Umbilical cord (tissue), 2 donors: ENCODE results near the gene MYCBP2. TPM values are rescaled to one million over a fixed set of nuclear protein-coding genes. Genes with fewer than 3 reads are reported as not detected.
"Not testable (repeated sequence)": the region's sequence is repeated elsewhere in the genome, so short reads cannot be mapped to it uniquely, and the experiment has no call there.

Experiments used
- DNase-seq: peaks from one replicate; pipeline ENCODE4 v3.0.0-alpha.2; 2015; ENCODE audit warnings: low spot score
- total RNA-seq: library from RNA; depleted of rRNA; stranded (reverse); fragments of >200 nt; gene quantifications from one replicate; pipeline ENCODE4 v1.2.3, GENCODE V29; 2014; ENCODE audit warnings: low replicate concordance; ENCODE audit not compliant: insufficient read depth

Gene MYCBP2
- total RNA-seq, 1 donor from 2014 or later = 42.9 TPM

GRCh38 chr13:77033717-77034302, 293.1 kb downstream of the MYCBP2 start:
- no peak for DNase-seq

DNA sequence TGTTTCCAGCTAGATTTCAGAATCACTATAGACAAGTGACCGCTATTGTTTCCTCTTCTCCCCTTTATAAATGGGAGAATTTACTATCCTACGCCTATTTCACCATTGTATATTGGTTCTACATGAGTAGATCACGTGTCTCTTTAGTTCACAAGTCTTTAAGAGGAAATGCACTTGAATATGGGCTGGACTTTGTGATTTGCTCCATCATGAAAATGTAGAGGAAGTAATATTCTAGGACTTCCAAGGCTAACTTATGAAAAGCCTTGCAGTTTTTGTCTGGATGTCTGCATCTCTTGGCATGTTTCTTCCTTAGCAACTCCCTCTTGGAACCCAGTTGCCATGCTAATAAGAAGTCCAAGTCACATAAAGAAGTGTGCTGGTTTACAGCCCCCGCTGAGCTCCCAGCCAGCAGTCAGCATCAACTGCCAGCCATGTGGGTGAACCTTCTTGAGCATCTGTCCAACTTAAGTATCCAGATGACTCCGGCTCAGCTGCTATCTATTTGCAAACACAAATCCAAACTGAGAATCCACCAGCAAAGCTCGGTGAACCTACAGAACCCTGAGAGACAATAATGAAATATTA, 295.1 kb downstream of the MYCBP2 start:
- DNase-seq = no peak

- peak; percentile 51 for DNase-seq
Observed at GRCh38 chr13:77029436-77029835, 297.5 kb downstream of the MYCBP2 start.

- peak; percentile 21 for DNase-seq
Observed at GRCh38 chr13:77028202-77028601, 298.7 kb downstream of the MYCBP2 start.

GRCh38 chr13:77026861-77027621, 299.9 kb downstream of the MYCBP2 start, which contains the start of gene FBXL3:
FBXL3 (minus strand) TSS chr13:77027159; CDS start chr13:77021860, 5,299 bp downstream.
- DNase-seq = peak; percentile 94

GRCh38 chr13:77026255-77026860, 300.5 kb downstream of the MYCBP2 start:
- DNase-seq = peak; percentile 79

GRCh38 chr13:77022341-77022740, 304.6 kb downstream of the MYCBP2 start:
- DNase-seq = peak; percentile 11

DNA sequence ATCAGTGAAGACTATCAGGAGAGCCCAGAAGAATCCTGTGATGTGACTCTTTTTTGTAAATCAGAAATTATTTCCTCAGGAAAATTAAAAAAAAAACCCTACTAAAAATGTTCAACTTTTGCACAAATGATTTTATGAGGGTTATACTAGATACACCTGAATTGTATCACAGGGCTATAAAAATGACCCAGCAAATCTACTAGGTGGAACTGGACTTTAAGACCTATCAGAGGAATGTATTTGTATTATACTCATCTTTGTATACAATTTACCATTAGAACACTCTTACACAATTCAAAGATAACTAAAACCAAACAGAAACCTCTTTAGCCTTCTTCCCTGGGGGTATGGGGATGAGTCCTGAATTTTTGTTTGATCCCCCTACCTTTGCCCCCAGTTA, 307.1 kb downstream of the MYCBP2 start:
- DNase-seq = no peak

- DNase-seq = no peak
Observed at GRCh38 chr13:77016888-77017623, 309.8 kb downstream of the MYCBP2 start.

GRCh38 chr13:77016251-77016812, 310.6 kb downstream of the MYCBP2 start:
- DNase-seq = no peak

GRCh38 chr13:77014906-77015685, 311.8 kb downstream of the MYCBP2 start:
- DNase-seq = no peak

GRCh38 chr13:77013853-77014542, 312.9 kb downstream of the MYCBP2 start:
- DNase-seq = no peak

DNA sequence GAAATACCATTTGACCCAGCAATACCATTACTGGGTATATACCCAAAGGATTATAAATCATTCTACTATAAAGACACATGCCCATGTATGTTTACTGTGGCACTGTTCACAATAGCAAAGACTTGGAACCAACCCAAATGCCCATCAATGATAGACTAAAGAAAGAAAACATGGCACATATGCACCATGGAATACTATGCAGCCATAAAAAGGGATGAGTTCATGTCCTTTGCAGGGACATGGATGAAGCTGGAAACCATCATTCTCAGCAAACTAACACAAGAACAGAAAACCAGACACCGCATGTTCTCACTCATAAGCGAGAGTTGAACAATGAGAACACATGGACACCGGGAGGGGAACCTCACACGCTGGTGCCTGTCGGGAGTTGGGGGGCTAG, 317.2 kb downstream of the MYCBP2 start:
- DNase-seq = not testable (repeated sequence)

DNA sequence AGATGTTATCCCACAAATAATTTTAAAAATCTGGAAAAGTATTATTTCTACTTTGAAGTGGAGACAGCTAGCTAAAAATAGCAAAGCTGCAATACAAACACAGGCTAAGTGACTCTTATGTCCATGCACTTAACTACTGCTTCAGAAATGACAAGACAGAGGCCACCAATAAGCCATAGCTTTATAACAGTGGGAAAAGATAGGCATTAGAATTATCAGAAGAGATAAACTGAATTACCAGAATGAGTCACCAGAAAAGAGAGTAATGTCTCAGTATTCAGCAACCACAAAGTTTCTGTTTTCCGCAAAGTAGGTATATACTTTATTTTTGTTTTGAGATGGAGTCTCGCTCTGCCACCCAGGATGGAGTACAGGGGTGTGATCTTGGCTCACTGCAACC, 317.9 kb downstream of the MYCBP2 start:
- DNase-seq = no peak

DNA sequence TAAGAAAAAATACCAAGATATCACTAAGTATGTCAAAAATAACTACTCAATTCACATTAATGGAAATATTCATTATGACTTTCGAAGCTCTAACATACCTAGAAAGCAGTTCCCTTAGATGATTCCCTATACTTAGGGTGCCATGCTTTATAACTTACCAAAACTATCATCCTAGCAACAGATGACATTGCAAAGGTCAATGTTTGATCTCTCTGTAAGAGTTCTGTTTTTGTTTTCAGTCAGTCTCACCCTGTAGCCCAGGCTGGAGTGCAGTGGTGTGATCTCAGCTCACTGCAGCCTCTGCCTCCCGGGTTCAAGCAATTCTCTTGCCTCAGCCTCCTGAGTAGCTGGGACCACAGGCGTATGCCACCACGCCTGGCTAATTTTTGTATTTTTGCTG, 318.6 kb downstream of the MYCBP2 start:
- DNase-seq = not testable (repeated sequence)

DNA sequence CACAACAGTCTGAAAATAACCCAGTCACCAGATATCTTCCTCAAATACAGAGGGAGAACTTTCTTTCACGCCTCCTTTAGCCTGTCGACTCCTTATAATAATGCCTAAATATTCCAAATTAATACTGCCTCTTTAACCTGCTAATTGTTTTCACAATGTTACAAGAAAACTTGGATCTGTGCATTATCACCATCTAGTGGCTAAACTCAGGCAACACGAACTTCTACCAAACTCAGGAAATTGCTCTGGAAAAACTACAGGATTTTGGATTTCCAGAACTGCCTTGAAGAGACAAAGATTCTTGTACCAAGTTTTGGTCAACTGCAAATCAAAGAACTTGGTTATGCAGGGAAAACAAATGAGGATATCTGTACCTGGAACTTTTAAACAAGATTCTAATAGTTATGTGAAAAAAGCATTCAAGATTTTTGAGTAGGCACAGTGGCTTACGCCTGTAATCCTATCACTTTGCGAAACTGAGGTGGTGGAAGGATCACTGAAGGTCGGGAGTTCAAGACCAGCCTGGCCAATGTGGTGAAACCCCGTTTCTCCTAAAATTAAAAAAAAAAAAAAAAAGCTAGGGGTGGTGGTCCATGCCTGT, 324.2 kb downstream of the MYCBP2 start:
- peak; percentile 30 for DNase-seq

- DNase-seq = no peak
Observed at GRCh38 chr13:77001963-77002587, 324.8 kb downstream of the MYCBP2 start.

- DNase-seq = no peak
Observed at GRCh38 chr13:77001540-77001939, 325.4 kb downstream of the MYCBP2 start.

DNA sequence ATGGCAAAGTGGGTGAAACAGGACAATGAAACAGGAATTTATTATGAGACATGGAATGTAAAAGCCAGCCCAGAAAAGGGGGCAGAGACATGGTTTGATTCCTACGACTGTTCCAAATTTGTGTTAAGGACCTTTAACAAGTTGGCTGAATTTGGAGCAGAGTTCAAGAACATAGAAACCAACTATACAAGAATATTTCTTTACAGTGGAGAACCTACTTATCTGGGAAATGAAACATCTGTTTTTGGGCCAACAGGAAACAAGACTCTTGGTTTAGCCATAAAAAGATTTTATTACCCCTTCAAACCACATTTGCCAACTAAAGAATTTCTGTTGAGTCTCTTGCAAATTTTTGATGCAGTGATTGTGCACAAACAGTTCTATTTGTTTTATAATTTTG, 326.4 kb downstream of the MYCBP2 start:
- peak; percentile 33 for DNase-seq
